A549 (cell line): ENCODE results near the gene SHLD1.

Experiments
- CEBPB ChIP-seq, 2 experiments: fragments of >200 bp in 1 of 2; sonication (Bioruptor Twin) in 1 of 2; formaldehyde crosslinking in 1 of 2; IDR thresholded peaks; 2 replicates each; pipeline ENCODE4 v1.6.1; 2012 to 2016
- CHD2 ChIP-seq: fragments of 150-350 bp; IDR thresholded peaks from 2 replicates; pipeline ENCODE4 v1.6.1; 2014; ENCODE audit warnings: low read length; ENCODE audit not compliant: partially characterized antibody
- ESRRA ChIP-seq: fragments of 150-350 bp; IDR thresholded peaks from 2 replicates; pipeline ENCODE4 v1.6.1; 2014; ENCODE audit warnings: mild to moderate bottlenecking, low read length, borderline replicate concordance
- JUNB ChIP-seq: fragments of >200 bp; sonication (Bioruptor Twin); formaldehyde crosslinking; IDR thresholded peaks from 2 replicates; pipeline ENCODE4 v1.6.1; 2016
- MAFK ChIP-seq: fragments of 450-650 bp; IDR thresholded peaks from 2 replicates; pipeline ENCODE4 v1.6.1; 2014; ENCODE audit not compliant: partially characterized antibody
- MYC ChIP-seq: IDR thresholded peaks from 2 replicates; pipeline ENCODE4 v1.6.1; 2012; ENCODE audit warnings: mild to moderate bottlenecking, inconsistent platforms, low read length, improper control_type of control experiment, borderline replicate concordance
- POLR2A ChIP-seq: IDR thresholded peaks from 2 replicates; pipeline ENCODE4 v1.6.1; 2012; ENCODE audit warnings: mild to moderate bottlenecking, low read length
- RAD21 ChIP-seq, 2 experiments: fragments of >200 bp in 1 of 2; sonication (Bioruptor Twin) in 1 of 2; formaldehyde crosslinking in 1 of 2; IDR thresholded peaks in 1 of 2; conservative IDR thresholded peaks in 1 of 2; 2 replicates in 1 of 2; 3 replicates in 1 of 2; pipeline ENCODE4 v1.6.1; 2012 to 2018; ENCODE audit warnings: inconsistent platforms in 1 of 2
- ZC3H11A ChIP-seq: fragments of 450-650 bp; IDR thresholded peaks from 2 replicates; pipeline ENCODE4 v1.6.1; 2014; ENCODE audit warnings: antibody characterized with exemption, mild to moderate bottlenecking
- ZFP36 ChIP-seq: fragments of 450-650 bp; IDR thresholded peaks from 2 replicates; pipeline ENCODE4 v1.6.1; 2014; ENCODE audit warnings: borderline replicate concordance; ENCODE audit not compliant: partially characterized antibody
- TF ChIP-seq, protein P1 (sequence below): fragments of >200 bp; sonication (Bioruptor Twin); formaldehyde crosslinking; IDR thresholded peaks from 3 replicates; pipeline ENCODE4 v1.5.1; 2016
- TF ChIP-seq, protein P2 (sequence below): fragments of 450-650 bp; IDR thresholded peaks from 2 replicates; pipeline ENCODE4 v1.6.1; 2014; ENCODE audit warnings: antibody characterized with exemption
- TF ChIP-seq, protein P3 (sequence below): fragments of 200-600 bp; sonication (generic); IDR thresholded peaks from 2 replicates; pipeline ENCODE4 v1.6.1; 2016; ENCODE audit warnings: antibody characterized with exemption, mild to moderate bottlenecking, moderate library complexity

DNA sequence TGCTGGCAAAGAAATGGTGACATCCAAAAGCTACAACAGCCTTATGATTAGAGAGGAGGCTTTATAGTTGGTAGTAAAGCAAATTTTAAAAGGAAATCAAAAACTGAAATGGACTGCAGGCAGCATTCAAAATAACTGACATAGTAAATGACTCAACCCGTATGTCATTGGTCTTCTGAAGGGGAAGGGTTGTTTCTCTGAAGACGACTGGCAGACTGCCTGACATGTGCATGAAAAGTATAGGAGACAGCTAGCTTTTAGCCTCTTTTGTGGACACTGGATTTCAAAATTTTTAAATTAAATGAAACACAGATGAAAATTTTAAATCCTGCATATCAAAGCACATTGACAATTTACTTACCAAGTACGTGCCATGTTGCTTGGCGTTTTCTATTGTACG, 109.4 kb downstream of the SHLD1 start:
- TF ChIP-seq, protein P1, sequence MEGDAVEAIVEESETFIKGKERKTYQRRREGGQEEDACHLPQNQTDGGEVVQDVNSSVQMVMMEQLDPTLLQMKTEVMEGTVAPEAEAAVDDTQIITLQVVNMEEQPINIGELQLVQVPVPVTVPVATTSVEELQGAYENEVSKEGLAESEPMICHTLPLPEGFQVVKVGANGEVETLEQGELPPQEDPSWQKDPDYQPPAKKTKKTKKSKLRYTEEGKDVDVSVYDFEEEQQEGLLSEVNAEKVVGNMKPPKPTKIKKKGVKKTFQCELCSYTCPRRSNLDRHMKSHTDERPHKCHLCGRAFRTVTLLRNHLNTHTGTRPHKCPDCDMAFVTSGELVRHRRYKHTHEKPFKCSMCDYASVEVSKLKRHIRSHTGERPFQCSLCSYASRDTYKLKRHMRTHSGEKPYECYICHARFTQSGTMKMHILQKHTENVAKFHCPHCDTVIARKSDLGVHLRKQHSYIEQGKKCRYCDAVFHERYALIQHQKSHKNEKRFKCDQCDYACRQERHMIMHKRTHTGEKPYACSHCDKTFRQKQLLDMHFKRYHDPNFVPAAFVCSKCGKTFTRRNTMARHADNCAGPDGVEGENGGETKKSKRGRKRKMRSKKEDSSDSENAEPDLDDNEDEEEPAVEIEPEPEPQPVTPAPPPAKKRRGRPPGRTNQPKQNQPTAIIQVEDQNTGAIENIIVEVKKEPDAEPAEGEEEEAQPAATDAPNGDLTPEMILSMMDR, result no peak
- TF ChIP-seq CHD2, result no peak
- TF ChIP-seq, protein P2, sequence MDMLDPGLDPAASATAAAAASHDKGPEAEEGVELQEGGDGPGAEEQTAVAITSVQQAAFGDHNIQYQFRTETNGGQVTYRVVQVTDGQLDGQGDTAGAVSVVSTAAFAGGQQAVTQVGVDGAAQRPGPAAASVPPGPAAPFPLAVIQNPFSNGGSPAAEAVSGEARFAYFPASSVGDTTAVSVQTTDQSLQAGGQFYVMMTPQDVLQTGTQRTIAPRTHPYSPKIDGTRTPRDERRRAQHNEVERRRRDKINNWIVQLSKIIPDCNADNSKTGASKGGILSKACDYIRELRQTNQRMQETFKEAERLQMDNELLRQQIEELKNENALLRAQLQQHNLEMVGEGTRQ, result no peak
- no peak for TF ChIP-seq JUNB
- TF ChIP-seq, protein P3, sequence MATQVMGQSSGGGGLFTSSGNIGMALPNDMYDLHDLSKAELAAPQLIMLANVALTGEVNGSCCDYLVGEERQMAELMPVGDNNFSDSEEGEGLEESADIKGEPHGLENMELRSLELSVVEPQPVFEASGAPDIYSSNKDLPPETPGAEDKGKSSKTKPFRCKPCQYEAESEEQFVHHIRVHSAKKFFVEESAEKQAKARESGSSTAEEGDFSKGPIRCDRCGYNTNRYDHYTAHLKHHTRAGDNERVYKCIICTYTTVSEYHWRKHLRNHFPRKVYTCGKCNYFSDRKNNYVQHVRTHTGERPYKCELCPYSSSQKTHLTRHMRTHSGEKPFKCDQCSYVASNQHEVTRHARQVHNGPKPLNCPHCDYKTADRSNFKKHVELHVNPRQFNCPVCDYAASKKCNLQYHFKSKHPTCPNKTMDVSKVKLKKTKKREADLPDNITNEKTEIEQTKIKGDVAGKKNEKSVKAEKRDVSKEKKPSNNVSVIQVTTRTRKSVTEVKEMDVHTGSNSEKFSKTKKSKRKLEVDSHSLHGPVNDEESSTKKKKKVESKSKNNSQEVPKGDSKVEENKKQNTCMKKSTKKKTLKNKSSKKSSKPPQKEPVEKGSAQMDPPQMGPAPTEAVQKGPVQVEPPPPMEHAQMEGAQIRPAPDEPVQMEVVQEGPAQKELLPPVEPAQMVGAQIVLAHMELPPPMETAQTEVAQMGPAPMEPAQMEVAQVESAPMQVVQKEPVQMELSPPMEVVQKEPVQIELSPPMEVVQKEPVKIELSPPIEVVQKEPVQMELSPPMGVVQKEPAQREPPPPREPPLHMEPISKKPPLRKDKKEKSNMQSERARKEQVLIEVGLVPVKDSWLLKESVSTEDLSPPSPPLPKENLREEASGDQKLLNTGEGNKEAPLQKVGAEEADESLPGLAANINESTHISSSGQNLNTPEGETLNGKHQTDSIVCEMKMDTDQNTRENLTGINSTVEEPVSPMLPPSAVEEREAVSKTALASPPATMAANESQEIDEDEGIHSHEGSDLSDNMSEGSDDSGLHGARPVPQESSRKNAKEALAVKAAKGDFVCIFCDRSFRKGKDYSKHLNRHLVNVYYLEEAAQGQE, result no peak
- no peak for TF ChIP-seq MYC
- no peak for TF ChIP-seq POLR2A
- no peak for TF ChIP-seq RAD21 (conservative IDR thresholded peaks at IDR 0.05 in 1 of 2, IDR thresholded peaks at IDR 0.05 in 1 of 2)
- TF ChIP-seq ESRRA, result no peak
- no peak for TF ChIP-seq MAFK
- TF ChIP-seq ZC3H11A, result no peak
- no peak for TF ChIP-seq CEBPB (IDR thresholded peaks at IDR 0.05)
- TF ChIP-seq ZFP36, result no peak
